G401 (cell line): Measurements from ENCODE around the gene GAS1. TPM values are rescaled to one million over a fixed set of nuclear protein-coding genes. Genes with fewer than 3 reads are reported as not detected.

Experiments
- DNase-seq: peaks from one replicate; pipeline ENCODE4 v3.0.0-alpha.2; 2015; ENCODE audit warnings: low spot score
- in situ Hi-C: cut with HindIII; loops from 2 replicates; pipeline ENCODE4 v1.10.0; 2016; ENCODE audit warnings: low sequenced_read_pairs, mixed read lengths
- total RNA-seq: library from RNA; depleted of rRNA; stranded (reverse); fragments of >200 nt; shearing (Covaris generic); gene quantifications from 2 replicates; pipeline ENCODE4 v1.2.3, GENCODE V29; 2014

GAS1 gene
- total RNA-seq, 1 experiment from 2014 or later = not detected

DNA sequence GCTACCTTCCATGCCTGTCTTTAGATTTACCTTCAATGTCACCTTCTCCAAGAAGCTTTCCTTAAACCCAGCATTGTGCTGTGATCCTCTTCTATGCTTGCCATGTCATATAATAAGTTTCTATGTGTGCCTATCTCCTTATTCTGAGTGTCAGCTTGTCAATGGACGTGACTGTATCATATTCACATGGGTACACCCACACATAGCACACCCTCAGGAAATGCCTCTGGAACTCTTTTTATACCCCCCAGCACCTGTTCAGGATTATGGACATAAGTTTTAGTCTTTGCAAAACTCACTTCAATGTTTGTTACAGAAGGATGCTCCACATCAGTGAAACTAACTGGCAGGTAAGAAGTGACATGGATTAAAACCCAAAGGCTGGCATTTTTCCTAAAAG is 7.4 kb downstream of the GAS1 start:
- no peak for DNase-seq
- in situ Hi-C loops = no loop called here

DNA sequence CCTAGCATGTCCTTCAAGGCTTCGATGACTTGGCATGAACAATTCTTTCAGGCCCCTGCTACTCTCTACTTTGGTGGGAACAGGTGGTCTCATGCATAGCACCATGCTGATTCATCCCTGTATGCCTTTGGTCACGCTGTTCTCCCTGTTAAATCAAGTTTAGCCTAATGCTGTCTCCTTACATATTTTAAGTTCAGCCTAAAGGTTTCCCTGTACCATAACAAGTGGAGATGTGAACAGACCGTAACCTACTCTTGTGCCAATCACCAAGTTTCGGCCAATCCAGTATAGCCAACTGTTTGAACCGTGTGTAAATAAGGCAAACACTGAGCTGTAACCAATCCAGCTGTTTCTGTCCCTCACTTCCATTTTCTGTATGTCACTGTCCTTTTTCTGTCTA is 8.0 kb downstream of the GAS1 start:
- in situ Hi-C loops = no loop called here
- no peak for DNase-seq

DNA sequence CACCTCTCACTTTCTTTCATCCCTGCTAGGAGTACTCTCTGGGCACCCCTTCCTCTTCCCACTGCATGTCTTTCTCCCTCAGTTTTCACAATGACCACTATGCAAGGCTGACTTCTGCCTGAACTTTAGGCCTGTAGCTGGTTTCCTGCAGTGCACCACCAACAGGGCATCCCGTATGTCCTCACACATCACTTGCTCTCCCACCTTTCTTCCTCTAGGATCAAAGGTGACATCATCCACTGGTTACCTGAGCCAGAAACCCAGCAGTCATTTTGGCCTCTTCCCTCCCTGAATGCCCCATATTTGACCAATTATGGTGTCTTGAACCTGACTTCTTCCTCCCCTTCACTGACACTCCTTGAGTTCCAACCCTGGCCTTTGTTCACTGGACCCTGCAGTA is 8.5 kb downstream of the GAS1 start:
- in situ Hi-C loops = no loop called here

DNA sequence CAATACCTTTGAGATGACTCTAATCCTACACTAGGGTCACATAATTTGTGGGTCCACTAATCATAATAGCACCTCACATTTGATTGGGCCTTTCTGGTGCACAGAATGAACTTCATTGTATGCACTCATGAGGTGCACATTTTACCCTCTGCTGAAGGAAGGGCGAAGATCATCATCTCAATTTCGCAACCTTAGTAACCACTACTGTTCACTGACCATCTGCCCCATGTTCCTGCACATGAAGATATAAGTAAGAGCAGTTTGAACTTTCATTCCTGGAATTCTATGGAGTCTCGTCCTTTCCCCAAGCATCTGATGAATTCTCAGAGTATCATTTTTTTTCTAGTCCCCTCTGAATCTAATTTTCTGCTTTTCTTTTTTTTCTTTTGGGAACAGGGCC is 21.2 kb downstream of the GAS1 start:
- in situ Hi-C loops = no loop called here
- DNase-seq = no peak

More for the DNA sequence above, 8.5 kb downstream of the GAS1 start:
- DNase-seq = no peak

DNA sequence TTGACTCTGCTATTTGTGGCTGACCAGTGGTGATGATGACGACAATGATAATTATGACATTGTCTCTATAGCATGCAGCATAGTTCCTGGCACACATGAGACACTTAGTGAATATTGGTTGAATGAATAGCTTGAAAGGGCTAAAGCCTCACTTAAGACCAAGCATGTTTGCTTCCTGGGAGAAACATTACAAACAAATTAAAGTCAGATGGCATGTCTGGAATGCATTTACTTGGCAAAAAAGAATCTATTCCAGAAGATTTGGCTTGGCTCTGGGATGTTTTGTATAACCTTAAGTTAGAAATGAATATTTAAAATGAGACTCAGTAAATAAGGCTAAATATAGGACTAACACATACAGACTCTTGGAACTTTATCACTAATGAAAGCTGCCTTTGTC is 21.6 kb downstream of the GAS1 start:
- no peak for DNase-seq
- in situ Hi-C loops = no loop called here

DNA sequence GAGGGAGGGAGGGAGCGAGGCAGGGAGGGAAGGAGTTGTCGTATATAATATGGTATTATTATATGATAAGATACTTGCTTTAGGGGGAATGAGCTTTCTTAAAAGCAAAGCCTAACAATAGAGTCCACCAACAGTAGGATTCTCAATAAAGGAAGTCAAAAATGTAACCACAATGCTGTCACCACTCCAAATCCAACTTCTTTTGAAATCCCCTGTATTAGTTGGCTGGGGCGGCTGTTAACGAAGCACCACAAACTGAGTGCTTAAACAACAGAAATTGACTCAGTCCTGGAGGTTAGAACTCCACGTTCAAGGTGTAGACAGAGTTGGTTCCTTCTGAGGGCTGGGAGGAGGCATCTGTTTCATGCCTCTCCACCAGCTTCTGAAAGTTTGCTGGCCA is 23.1 kb downstream of the GAS1 start:
- DNase-seq = no peak
- in situ Hi-C loops = no loop called here

DNA sequence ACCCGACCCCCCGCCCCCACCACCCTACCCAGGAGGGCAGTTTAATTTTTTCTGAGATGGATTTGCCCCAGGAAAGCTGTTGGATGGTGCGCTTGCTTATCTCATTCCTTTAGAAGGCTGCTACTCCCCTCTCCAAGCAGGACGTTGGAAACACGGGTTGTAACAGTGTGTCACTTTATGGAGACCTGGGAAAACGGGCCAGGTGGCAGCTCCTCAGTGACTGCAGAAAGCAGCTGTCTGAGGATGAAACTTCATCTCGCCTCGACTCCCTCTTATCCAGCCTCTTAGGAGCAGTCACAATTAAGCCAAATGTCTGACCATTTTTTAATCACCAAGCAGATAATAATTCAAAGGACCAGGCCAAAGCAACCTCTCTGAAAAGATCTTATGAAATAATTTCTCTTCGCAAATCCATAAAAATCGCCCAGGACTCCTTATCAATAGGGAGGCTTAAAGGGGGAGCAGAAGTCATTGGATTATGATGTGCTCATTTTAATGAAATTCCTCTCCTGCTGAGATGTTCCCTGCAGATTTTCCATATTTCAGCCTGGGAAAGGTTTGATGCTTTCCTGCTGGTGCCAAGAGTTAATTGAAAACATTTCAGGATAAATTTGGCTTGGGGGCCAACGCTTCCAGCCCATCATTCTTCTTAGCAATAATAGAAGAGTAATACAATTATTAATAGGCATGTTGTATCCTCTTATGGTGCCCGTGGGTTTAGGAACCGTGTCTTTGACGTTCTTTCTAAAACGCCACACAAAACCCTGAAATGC is 26.0 kb downstream of the GAS1 start:
- in situ Hi-C loops = no loop called here
- DNase-seq = no peak

DNA sequence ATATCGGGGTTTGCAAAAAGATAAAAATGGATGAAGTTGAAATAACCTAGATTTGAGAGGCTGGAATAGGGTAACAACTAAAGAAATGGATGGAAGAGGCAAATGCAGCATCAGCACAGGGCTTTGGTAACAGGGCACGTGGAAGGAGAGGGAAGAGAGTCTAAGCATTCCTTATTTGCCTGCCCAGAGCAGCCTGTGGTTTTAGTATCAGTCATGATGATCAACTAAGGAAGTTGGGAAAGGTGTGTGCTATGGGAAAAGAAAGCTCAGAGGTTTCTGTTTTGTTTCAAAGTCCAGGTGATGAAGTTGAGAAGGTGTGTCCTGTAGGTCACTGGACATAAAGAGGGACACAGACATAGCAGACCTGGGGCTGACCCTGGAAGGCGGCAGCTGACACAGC is 28.8 kb downstream of the GAS1 start:
- no peak for DNase-seq
- in situ Hi-C loops = no loop called here

DNA sequence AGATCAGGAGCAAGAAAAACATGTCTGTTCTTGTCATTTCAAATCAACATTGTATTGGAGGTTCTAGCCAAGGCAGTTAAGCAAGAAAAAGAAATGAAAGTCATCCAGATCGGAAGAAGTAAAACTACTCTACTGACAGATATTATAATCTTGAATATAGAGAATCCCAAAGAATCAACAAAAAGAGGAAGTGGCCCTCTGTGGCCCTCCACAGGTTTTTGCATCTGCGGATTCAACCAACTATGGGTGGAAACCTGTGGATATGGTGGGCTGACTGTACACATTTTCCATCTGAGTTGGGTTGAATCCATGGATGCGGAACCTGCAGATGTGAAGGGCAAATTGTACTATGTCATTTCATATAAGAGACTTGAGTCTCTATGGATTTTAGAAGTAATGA is 35.1 kb downstream of the GAS1 start:
- in situ Hi-C loops = no loop called here
- DNase-seq = no peak

DNA sequence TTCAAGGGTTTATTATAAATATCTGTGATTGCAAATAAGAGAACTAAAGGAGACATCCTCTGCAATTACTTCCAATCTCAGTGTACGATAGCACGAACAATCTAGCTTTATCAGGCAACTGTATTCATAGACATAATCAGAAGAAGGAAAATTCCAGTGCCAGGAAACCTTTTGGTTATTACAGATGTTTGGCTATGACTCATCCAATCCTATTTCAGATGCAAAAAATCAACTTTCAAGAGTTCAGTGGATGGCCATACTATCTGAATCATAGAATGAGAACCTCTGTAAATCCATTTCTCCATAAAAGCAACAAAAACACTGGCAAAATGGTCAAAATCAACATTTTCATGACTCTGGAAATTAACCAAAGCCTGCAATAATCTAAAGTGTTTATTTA is 37.9 kb downstream of the GAS1 start:
- in situ Hi-C loops = no loop called here
- DNase-seq = no peak

DNA sequence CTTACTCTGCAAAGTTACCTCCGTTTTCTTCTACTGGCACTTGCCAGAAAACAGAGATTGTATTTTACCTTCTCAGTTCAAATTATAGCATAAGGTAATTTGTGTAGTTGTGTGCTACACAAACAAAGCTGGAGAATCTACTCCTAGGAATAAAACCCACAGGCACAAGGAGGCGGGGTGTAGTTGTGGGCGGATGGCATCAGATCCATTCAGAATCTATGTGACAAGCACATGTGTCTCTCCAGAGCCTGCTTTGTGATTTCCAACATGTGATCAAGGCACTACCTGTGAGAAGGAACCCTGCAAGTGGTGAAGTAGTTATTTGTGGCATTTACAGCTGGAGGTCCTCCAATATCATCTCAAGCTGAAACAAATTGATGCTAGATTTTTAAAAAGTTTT is 39.0 kb downstream of the GAS1 start:
- in situ Hi-C loops = no loop called here
- no peak for DNase-seq

DNA sequence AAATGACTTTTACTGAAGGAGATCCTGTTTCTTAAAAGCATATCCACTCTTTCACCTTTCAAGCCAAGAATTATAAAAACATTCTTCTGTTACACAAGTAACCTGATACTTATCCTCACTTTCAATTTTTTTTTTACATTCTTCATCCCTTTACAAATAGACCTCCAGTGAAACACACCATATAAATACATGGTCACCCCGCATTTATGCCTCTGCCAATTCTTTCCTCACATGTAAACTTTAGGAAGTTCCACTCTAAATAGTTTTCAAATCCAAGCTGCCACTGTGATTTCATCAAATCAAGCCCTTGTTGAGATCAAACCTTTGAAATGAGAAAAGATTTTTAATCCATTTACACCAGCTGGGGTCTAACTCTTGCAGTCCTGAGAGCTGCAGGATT is 40.0 kb downstream of the GAS1 start:
- DNase-seq = no peak
- in situ Hi-C loops = no loop called here

DNA sequence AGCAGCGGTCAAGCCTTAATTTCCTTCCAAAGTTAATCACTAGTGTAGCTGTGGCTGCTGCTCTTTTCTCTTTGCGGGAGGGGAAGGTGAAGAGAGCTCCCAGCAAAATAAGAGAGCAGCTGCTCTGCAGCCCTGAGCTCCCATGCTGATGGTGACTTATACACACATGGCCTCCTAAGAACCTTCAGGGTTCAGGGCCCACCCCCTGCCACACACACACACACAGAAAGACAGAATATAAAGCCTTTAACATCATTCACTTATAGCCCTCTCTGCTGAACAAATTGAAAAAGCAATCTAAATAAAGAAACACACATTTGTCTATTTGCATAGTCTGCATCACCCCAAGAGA is 43.6 kb downstream of the GAS1 start:
- in situ Hi-C loops = no loop called here
- no peak for DNase-seq

DNA sequence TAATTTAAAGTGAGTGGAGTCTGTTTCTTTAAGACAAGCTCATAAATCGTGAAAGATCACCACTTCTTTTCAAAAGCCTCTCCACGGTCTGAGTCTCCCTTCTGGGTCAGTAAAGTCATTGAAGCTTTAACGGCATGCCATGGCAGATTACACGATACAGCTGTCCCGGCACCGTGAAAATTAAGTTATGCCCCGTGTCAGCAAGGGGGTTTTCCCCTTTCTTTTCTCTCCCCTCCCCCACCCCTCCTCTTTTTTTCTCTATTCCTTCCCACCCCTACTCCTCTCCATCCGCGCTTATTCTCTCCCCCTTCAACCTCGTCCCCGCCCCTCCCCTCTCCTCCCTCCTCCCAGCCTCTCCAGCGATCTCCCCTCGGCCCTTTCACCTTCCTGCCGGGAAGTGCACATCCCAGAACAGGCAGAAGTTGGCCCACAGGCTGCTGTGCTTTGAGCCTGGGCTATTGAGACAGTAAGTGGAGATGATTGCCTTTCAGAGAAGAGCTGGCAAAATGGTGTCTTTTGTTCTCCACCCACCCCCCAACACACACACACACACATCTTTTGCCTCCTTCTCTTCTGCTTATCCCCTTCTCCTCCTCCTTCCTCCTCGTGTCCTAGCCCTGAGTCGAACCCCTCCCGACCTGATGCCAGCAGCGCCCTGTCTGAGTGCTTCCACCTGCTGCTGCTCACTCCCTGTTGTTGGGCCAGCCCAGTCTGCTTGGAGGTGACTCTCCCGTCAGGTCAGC is 44.1 kb downstream of the GAS1 start:
- no peak for DNase-seq
- in situ Hi-C loops = no loop called here

DNA sequence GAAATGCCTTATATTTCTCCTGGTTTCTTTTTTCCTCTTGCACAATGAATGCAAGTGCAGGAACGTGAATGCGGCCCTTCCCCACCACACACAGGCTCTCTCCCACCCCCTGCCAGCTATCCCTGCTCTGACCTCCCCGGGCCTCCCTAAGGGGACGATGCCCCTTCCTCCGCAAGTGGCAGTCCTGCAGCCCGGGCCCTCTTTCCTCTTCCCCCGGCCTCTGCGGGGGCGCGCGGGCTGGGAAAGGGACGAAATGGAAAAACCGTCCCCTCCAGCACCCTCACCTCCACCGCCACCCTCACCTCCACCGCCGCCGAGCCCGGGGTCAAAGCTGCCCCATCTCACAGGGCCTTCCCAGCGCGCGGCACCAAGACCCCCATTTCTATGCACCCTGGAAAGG is 44.7 kb downstream of the GAS1 start:
- no peak for DNase-seq
- in situ Hi-C loops = no loop called here

DNA sequence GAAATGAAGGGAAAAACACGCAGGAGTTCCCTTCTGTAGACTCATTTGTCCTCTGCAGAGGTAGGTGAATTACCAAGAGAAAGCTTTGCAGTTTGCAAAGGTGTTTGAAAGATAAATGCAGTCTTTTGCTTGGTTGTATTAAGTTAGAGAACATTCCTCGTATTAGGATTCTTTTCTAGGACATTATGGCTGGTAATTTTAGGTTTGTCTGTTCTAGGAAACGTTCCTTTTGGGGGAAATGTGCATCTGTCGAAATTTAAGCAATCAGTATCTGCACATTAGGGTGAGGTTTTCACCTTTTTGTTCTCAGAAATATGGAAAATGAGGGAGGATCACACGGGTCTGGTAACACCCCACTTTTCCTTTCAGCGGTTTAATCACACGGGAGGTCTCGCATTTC is 45.1 kb downstream of the GAS1 start:
- in situ Hi-C loops = no loop called here

DNA sequence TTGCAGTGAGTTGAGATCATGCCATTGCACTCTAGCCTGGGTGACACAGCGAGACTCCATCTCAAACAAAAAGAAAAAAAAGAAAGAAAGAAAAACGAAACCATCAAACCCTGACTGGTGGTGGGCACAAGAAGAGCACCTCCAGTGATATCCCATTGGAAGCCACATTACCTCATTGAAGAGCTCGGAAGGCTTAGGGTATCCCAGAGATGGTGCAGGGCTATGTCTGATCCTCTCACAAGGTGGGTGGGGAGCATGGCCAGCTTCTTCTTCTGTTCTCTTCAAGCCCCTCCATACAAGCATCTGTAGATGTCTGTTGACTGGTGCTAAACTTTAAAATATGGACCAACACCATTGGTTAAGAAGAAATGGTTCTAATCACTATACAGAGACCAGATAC is 45.8 kb downstream of the GAS1 start:
- in situ Hi-C loops = no loop called here
- no peak for DNase-seq

More for the DNA sequence above, 45.1 kb downstream of the GAS1 start:
- no peak for DNase-seq
